HG02798 (cell line): ENCODE results near the gene PI16.
"Not testable (repeated sequence)": the region's sequence is repeated elsewhere in the genome, so short reads cannot be mapped to it uniquely, and the experiment has no call there.

Experiments
- ATAC-seq: cut with Tn5 transposase; IDR thresholded peaks from one replicate; pipeline ENCODE4 v1.9.1; 2021; ENCODE audit warnings: mild to moderate bottlenecking; ENCODE audit not compliant: unreplicated experiment, poor library complexity

The PI16 gene

GRCh38 chr6:36927691-36928546 is 26.6 kb upstream of the PI16 start:
- ATAC-seq: no peak

GRCh38 chr6:36928547-36928918 is 26.0 kb upstream of the PI16 start:
- ATAC-seq: no peak

GRCh38 chr6:36929152-36929551 is 25.4 kb upstream of the PI16 start:
- no peak for ATAC-seq

GRCh38 chr6:36929607-36930006 is 24.9 kb upstream of the PI16 start:
- no peak for ATAC-seq

- ATAC-seq: no peak
Observed at GRCh38 chr6:36930483-36930882, 24.1 kb upstream of the PI16 start.

- ATAC-seq: no peak
Observed at GRCh38 chr6:36933102-36933501, 21.4 kb upstream of the PI16 start.

- no peak for ATAC-seq
Observed at GRCh38 chr6:36933519-36933918, 21.0 kb upstream of the PI16 start.

- ATAC-seq: no peak
Observed at GRCh38 chr6:36934901-36935300, 19.6 kb upstream of the PI16 start.

GRCh38 chr6:36936824-36937223 is 17.7 kb upstream of the PI16 start:
- ATAC-seq: no peak

GRCh38 chr6:36937896-36938295 is 16.6 kb upstream of the PI16 start:
- ATAC-seq: no peak

GRCh38 chr6:36938536-36938935 is 16.0 kb upstream of the PI16 start:
- ATAC-seq: no peak

GRCh38 chr6:36939005-36939404 is 15.5 kb upstream of the PI16 start:
- not testable (repeated sequence) for ATAC-seq

GRCh38 chr6:36940027-36940426 is 14.5 kb upstream of the PI16 start:
- no peak for ATAC-seq

- ATAC-seq: not testable (repeated sequence)
Observed at GRCh38 chr6:36941561-36941960, 13.0 kb upstream of the PI16 start.

- not testable (repeated sequence) for ATAC-seq
Observed at GRCh38 chr6:36942329-36942728, 12.2 kb upstream of the PI16 start.

GRCh38 chr6:36944650-36945049 is 9.9 kb upstream of the PI16 start:
- ATAC-seq: no peak

GRCh38 chr6:36945301-36945700 is 9.2 kb upstream of the PI16 start:
- ATAC-seq: no peak

- ATAC-seq: no peak
Observed at GRCh38 chr6:36946526-36946925, 8.0 kb upstream of the PI16 start.

GRCh38 chr6:36947570-36948351 is 6.8 kb upstream of the PI16 start:
- ATAC-seq: no peak

GRCh38 chr6:36949076-36949475 is 5.5 kb upstream of the PI16 start:
- not testable (repeated sequence) for ATAC-seq

GRCh38 chr6:36949636-36950035 is 4.9 kb upstream of the PI16 start:
- ATAC-seq: no peak

- no peak for ATAC-seq
Observed at GRCh38 chr6:36953931-36954261, 642 bp upstream of the PI16 start.
